Stimulated activated CD8-positive, alpha-beta memory T cell treated with anti-CD3 and anti-CD28 coated beads, Interleukin-12 subunit alpha, Interleukin-12 subunit beta, amount 100 ng/mL, for 4 hours (primary cell): ENCODE measurements around the gene MUC5AC.

ENCODE experiments used
- DNase-seq: peaks from one replicate; pipeline ENCODE4 v3.0.0-alpha.2; 2020; ENCODE audit warnings: low read depth

Gene MUC5AC

DNA sequence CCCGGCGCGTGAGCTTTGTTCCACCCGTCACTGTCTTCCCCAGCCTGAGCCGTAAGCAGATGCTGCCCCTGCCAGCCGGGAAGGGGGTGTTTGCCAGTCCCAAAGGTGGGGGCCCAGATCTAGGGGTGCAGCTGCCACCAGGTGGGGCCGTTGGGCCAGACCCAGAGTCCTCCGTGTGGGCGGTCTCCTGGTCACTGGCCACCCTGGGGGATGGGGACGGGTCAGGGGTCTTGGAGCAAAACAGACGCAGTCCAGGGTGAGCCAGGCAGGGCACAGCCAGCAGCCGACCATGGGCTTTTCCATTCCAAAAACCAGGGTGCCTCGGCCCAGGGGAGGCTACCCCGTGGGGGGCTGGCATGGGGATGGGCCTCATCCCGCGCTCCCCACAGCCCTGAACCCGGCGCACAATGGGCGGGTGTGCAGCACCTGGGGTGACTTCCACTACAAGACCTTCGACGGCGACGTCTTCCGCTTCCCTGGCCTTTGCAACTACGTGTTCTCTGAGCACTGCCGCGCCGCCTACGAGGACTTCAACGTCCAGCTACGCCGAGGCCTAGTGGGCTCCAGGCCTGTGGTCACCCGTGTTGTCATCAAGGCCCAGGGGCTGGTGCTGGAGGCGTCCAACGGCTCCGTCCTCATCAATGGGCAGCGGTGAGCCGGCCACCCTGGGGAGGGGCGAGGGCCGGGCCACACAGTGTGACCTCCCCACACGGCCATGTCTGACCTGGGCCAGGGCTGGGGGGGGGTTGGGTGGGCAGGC is 68.7 kb downstream of the MUC5AC start:
- DNase-seq, result no peak

- DNase-seq, result no peak
Measured at GRCh38 chr11:1226986-1227550, 69.3 kb downstream of the MUC5AC start.

GRCh38 chr11:1227551-1228100 is 69.9 kb downstream of the MUC5AC start:
- DNase-seq, result no peak

GRCh38 chr11:1228101-1228821 is 70.5 kb downstream of the MUC5AC start:
- no peak for DNase-seq

DNA sequence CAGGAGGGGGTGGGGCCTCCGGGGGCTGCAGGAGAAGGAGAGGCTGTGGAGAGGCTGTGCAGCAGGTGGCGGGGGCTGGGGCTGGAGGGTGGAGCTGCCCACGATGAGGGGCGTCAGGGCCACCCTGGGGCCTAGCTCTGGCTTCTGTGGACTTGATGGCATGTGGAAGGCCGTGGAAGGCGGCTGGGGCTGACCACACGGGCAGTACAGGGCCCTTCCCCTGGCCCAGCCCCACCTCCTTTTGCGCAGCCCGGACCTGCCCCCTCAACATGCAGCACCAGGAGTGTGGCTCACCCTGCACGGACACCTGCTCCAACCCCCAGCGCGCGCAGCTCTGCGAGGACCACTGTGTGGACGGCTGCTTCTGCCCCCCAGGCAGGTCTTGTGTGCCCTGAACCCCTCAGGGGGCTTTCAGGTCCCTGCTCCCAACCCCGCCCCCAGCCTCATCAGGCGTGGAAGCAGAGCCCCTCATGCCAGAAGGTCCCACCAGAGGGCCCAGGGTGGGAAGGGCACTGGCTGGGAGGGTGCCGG is 71.2 kb downstream of the MUC5AC start:
- no peak for DNase-seq

DNA sequence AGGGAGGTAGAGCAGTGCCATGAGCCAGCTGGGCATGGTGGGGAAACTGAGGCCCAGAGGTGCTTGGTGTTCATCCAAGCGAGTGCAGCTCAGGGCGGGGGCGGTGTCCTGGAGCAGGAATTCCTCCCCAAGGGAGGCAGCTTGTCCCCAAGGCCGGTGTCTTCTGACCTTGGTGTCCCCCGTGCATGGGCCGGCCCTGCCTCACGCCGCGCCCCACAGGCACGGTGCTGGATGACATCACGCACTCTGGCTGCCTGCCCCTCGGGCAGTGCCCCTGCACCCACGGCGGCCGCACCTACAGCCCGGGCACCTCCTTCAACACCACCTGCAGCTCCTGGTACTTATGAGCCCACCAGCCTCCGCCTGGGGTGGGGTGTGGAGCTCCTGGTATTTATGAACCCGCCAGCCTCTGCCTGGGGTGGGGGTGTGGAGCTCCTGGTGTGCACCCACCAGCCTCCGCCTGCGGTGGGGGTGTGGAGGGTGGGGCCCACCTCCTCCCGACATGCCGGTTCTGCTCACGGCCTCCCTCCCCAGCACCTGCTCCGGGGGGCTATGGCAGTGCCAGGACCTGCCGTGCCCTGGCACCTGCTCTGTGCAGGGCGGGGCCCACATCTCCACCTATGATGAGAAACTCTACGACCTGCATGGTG is 71.8 kb downstream of the MUC5AC start:
- DNase-seq, result no peak

DNA sequence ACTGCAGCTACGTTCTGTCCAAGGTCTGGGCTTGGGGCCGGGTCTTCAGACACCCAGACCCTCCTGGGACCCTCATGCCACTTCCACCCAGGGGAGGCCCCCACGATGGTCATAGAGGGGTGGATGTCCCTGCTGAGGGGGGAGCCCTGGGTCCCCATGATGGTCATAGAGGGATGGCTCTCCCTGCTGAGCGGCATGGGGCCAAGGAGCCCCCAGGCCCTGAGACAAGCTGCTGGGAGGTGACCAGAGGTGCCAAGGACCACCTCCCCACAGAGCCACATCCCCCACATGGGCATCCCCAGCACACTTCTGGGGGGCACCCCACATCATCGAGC is 72.3 kb downstream of the MUC5AC start:
- DNase-seq, result no peak

GRCh38 chr11:1230456-1231395 is 73.0 kb downstream of the MUC5AC start:
- DNase-seq, result no peak

- no peak for DNase-seq
Measured at GRCh38 chr11:1231396-1232020, 73.8 kb downstream of the MUC5AC start.

- no peak for DNase-seq
Measured at GRCh38 chr11:1232021-1232882, 74.5 kb downstream of the MUC5AC start.

- no peak for DNase-seq
Measured at GRCh38 chr11:1232883-1233321, 75.1 kb downstream of the MUC5AC start.

DNA sequence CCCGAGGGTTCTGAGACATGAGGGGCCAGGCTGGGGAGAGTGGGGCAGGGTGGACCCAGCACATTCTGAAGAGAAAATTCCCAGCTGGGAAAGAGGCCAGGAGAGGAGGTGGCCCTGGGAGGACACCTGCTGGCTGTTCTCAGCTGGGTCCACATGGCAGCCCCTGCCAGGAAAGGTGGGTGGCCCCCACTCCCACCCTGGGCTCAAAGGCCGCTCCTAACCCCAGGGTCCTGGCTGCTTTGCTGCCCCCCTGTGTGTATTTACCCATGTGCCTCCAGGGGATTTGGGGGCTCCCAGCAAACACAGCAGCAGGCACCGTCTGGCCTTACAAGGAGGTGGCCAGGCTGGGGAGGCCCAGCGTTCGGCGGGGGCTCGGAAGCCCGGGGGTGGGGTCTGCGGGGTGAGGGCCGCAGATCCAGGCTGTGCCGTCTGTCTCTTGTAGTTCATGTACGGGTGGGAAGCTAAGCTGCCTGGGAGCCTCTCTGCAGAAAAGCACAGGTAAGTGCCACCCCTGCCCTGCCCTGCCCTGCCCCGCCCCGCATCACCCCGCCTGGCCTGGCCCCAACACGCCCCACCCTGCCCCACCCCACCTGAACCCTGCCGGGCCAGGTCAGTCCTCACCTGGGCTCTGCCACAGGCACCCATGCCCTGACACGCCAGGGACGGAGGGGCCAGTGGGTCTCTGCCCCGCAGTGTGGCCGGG is 75.7 kb downstream of the MUC5AC start:
- no peak for DNase-seq

DNA sequence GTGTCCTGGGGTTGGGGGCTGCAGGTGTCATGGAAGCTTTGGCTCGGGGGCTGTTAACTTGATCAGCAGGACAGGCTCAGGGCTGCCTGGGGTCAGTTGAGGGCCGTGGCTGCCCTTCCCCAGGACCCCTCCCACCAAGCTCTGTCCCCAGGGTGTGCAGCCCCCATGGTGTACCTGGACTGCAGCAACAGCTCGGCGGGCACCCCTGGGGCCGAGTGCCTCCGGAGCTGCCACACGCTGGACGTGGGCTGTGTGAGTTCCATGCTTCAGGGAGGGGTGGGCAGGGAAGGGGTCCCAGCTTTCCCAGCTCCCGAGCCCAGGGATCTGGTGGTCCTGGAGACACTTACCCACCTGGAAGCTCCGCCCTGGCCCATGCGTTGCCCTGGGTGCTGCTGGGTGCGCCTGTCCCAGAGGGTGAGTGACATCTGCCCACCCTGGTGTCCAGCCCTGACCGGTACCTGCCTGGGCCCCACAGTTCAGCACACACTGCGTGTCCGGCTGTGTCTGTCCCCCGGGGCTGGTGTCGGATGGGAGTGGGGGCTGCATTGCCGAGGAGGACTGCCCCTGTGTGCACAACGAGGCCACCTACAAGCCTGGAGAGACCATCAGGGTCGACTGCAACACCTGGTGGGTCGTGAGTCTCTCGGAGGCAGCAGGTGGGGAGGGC is 76.4 kb downstream of the MUC5AC start:
- no peak for DNase-seq

- no peak for DNase-seq
Measured at GRCh38 chr11:1234771-1235305, 77.1 kb downstream of the MUC5AC start.

- no peak for DNase-seq
Measured at GRCh38 chr11:1235306-1235900, 77.7 kb downstream of the MUC5AC start.

- DNase-seq, result no peak
Measured at GRCh38 chr11:1235901-1236315, 78.2 kb downstream of the MUC5AC start.

GRCh38 chr11:1236316-1237127 is 78.8 kb downstream of the MUC5AC start:
- DNase-seq, result no peak
